HCT116 (cell line): ENCODE data around the gene CCM2.

Source experiments
- CTCF ChIP-seq, 3 experiments: fragments of 200-600 bp in 1 of 3; sonication (generic) in 1 of 3; IDR thresholded peaks in 2 of 3; conservative IDR thresholded peaks in 1 of 3; 2 replicates each; pipeline ENCODE4 v1.5.1; 2012 to 2017; ENCODE audit warnings: low read depth in 2 of 3, low read length in 2 of 3, antibody characterized with exemption in 1 of 3, borderline replicate concordance in 1 of 3, control low read depth in 1 of 3, mild to moderate bottlenecking in 1 of 3, mixed read lengths in 1 of 3, mixed run types in 1 of 3, moderate library complexity in 1 of 3; ENCODE audit not compliant: insufficient read depth in 1 of 3
- EZH2 ChIP-seq: fragments of 200-600 bp; sonication (generic); IDR thresholded peaks from 2 replicates; pipeline ENCODE4 v1.6.1; 2017; ENCODE audit warnings: antibody characterized with exemption, mixed run types
- EZH2phosphoT487 ChIP-seq: fragments of 200-600 bp; IDR thresholded peaks from 2 replicates; pipeline ENCODE4 v1.6.1; 2018; ENCODE audit warnings: antibody characterized with exemption, borderline replicate concordance
- JUND ChIP-seq: IDR thresholded peaks from 2 replicates; pipeline ENCODE4 v1.6.1; 2012
- MAX ChIP-seq: IDR thresholded peaks from 2 replicates; pipeline ENCODE4 v1.6.1; 2012
- REST ChIP-seq: IDR thresholded peaks from 2 replicates; pipeline ENCODE4 v1.6.1; 2012; ENCODE audit warnings: low read depth
- SRF ChIP-seq: IDR thresholded peaks from 2 replicates; pipeline ENCODE4 v1.6.1; 2012; ENCODE audit warnings: low read depth
- TCF7L2 ChIP-seq: IDR thresholded peaks from 2 replicates; pipeline ENCODE4 v1.7.0; 2011; ENCODE audit warnings: borderline replicate concordance, inconsistent platforms; ENCODE audit not compliant: insufficient read depth, insufficient read length; ENCODE audit errors: extremely low read depth
- ZNF274 ChIP-seq: fragments of 200-500 bp; sonication (Bioruptor generic); IDR thresholded peaks from 2 replicates; pipeline ENCODE4 v1.6.1; 2014; ENCODE audit warnings: mild to moderate bottlenecking, low read depth, low read length, inconsistent platforms

GRCh38 chr7:44971188-44971901 is 28.7 kb upstream of the CCM2 start:
- TF ChIP-seq CTCF (IDR thresholded peaks at IDR 0.05 in 2 of 3, conservative IDR thresholded peaks at IDR 0.05 in 1 of 3; ENCODE audit: borderline replicate concordance in 1 of 3, insufficient read depth in 1 of 3, low read depth in 2 of 3, low read length in 2 of 3) = no peak
- TF ChIP-seq ZNF274 = no peak
- TF ChIP-seq MAX = no peak
- no peak for TF ChIP-seq REST
- TF ChIP-seq EZH2phosphoT487 = no peak
- no peak for TF ChIP-seq JUND
- TF ChIP-seq SRF = no peak
- no peak for TF ChIP-seq TCF7L2
- TF ChIP-seq EZH2 = no peak
